ENCODE measurements around the gene NFIX. TPM values are rescaled to one million over a fixed set of nuclear protein-coding genes. Genes with fewer than 3 reads are reported as not detected.
A peak's percentile ranks its signal among the peaks of the same experiment; 100 is the strongest.

The NFIX gene
- total and polyA plus RNA-seq, 9 of the 15 experiments (the other 6 are each of a cell fraction or from before 2014, with no cell fraction given) = 0.28 to 26.8 (median 5.4) TPM

DNA sequence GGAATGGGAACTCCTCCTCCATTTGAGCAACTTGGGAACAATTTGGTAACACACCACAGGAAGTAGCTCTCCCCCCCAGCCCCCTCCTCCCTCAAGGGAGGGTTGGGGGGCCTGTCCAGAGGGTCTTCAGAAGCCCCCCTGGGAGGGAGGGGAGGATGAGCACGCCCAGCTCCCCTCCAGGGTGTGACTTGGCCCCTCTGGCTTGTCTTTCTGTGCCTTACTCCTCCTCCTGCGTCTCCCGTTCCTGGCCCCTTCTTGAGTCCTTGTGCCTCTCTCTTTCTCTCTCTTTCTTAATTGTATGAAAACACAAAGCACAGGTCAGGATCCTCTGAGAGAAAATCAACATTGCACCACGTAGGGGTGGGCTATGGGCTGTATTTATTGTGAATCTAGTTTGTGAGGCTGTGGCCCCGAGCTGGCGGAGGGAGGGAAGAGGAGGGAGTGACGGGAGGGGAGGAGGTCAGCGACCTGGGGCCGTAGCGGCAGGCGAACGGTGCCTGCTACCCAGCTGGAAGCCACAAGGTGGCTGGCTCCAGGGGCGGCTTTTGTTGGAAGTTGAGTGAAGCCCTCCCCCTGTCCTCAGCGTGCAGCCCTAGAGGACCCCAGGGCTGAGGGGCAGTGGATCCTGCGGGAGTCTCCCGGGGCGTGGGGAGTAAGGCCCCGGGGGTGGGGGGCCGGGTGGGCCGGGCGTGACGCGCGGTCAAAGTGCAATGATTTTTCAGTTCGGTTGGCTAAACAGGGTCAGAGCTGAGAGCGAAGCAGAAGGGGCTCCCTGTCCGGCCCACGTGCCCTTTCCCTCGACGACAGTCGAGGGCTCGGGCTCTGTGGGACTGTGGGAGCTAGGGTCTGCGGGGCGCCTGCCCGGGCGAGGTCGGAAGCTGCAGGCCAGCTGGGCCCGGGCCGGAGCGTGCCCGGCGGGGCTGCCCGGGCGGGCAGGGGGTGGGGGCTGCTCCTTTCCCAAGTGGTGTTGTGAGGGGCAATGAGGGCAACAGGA lies 101.0 kb downstream of the NFIX start (continued):
- TF ChIP-seq RBM17 (IDR thresholded peaks at IDR 0.05; ENCODE audit: borderline replicate concordance, low read depth, low read length) (no peak), ZNF274 (IDR thresholded peaks at IDR 0.05; ENCODE audit: borderline replicate concordance, low read depth, low read length) (no peak), DNMT1 (IDR thresholded peaks at IDR 0.05) (no peak), HDAC8 (tag; IDR thresholded peaks at IDR 0.05) (no peak), MIER1 (IDR thresholded peaks at IDR 0.05; ENCODE audit: low read depth) (no peak)

DNA sequence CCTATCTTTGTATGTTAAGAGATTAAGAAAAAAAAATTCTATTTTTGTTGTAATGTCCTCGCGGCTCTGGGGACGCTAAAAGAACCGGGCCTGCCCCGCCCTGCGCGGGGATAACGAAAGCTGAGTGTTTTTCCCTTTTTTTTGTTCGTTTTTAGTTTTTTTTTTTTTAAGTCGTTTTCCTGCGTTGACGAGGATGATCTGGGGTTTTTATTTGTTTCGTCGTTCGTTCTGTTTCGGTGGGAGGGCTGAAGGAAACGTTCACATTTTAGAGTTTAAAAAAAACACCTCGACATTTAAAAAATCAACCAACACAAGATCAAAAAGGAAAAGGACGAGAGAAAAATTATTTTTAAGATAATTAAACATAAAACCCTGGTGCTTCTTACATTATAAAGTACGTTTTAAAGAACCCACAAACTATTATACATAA lies 101.8 kb downstream of the NFIX start:
- no peaks in the 10 kb centered on the region for H3K9me1 ChIP-seq (ENCODE audit: control insufficient read depth, insufficient read depth, low read length)
- peak overlapping the region; percentile 98 for H3K27ac ChIP-seq (ENCODE audit: extremely low read depth, low read depth, low read length)
- DNase-seq (ENCODE audit: extremely low read depth in 1 of 4, low spot score in 3 of 4) = peak in 1 of 4 experiments; percentile 44
- H3K4me3 ChIP-seq = peak overlapping the region; percentile 34
- H4K20me1 ChIP-seq (replicated peaks; ENCODE audit: control insufficient read depth, insufficient read depth, low read length) = no peaks in the 10 kb centered on the region
- H3K4me2 ChIP-seq (ENCODE audit: insufficient read depth, low read length) = peak overlapping the region; percentile 56
- peak; percentile 67 for FAIRE-seq
- POLR2A ChIA-PET = interaction anchor here (0.6 to 1.2 kb wide), 3 partner anchors 38 to 757 kb away, joined by 3 to 4 read pairs (median 3); no protein-coding TSS in a partner anchor
- H3K36me3 ChIP-seq (ENCODE audit: control insufficient read depth, insufficient read depth, low read length) = peaks cover 37% of the 10 kb centered on the region
- 3% methylated on average over 20 of the region's 20 CpGs for WGBS (ENCODE audit: insufficient coverage, low coverage, missing lambda C conversion rate)
- no peaks in the 10 kb centered on the region for H3K27me3 ChIP-seq (ENCODE audit: control insufficient read depth in 2 of 2, insufficient read depth in 2 of 2, low read length in 2 of 2)
- H3K79me2 ChIP-seq (ENCODE audit: control insufficient read depth, insufficient read depth, low read length) = peaks cover 43% of the 10 kb centered on the region
- BruUV-seq (replicated peaks) = TSS peak; percentile 40
- peak overlapping the region; percentile 72 to 88 for H3K9ac ChIP-seq (ENCODE audit: insufficient read depth in 1 of 2, low read depth in 2 of 2, low read length in 2 of 2)
- CTCF ChIA-PET (ENCODE audit: low intra/inter-chr PET ratio) = interaction anchor here (0.6 to 1.2 kb wide), 2 partner anchors 119 to 134 kb away, joined by 5 to 6 read pairs; no protein-coding TSS in a partner anchor
- H2AFZ ChIP-seq (ENCODE audit: low read depth, low read length) = no peak overlapping the region
- intact Hi-C loops (cut with micrococcal nuclease) (no loop called here), in situ Hi-C loops (cut with MboI) (no loop called here)
- H3K4me1 ChIP-seq (replicated peaks in 1 of 2; ENCODE audit: control insufficient read depth in 2 of 2, insufficient read depth in 2 of 2, low read length in 2 of 2) = peaks cover 36 to 84% of the 10 kb centered on the region in 2 experiments
- no peak for ATAC-seq
- H3K9me3 ChIP-seq (replicated peaks; ENCODE audit: control insufficient read depth, insufficient read depth, low read depth, low read length) = no peaks in the 10 kb centered on the region
- TF ChIP-seq DPF2 (IDR thresholded peaks at IDR 0.05) (0 out of 2 replicates have a peak, but pooled peaks have one; percentile 35), NRF1 (conservative IDR thresholded peaks at IDR 0.05 in 1 of 2, IDR thresholded peaks at IDR 0.05 in 1 of 2) (peak; percentile 53 to 59), NBN (IDR thresholded peaks at IDR 0.05; ENCODE audit: low read depth) (peak; percentile 63; the same call in 1 of the 2 replicates)
- TF ChIP-seq, protein P1, sequence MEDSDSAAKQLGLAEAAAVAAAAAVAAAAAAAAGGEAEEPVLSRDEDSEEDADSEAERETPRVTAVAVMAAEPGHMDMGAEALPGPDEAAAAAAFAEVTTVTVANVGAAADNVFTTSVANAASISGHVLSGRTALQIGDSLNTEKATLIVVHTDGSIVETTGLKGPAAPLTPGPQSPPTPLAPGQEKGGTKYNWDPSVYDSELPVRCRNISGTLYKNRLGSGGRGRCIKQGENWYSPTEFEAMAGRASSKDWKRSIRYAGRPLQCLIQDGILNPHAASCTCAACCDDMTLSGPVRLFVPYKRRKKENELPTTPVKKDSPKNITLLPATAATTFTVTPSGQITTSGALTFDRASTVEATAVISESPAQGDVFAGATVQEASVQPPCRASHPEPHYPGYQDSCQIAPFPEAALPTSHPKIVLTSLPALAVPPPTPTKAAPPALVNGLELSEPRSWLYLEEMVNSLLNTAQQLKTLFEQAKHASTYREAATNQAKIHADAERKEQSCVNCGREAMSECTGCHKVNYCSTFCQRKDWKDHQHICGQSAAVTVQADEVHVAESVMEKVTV (CRISPR knock-in tag; IDR thresholded peaks at IDR 0.05) = 0 out of 2 replicates have a peak, but pooled peaks have one; percentile 39
